GM12878 (cell line): ENCODE data around the gene ATP5F1B. TPM values are rescaled to one million over a fixed set of nuclear protein-coding genes. Genes with fewer than 3 reads are reported as not detected.

Experiments
- BHLHE40 ChIP-seq, 2 experiments: fragments of 450-650 bp in 1 of 2; IDR thresholded peaks; 2 replicates each; pipeline ENCODE4 v1.6.1; 2011 to 2017; ENCODE audit warnings: low read depth in 2 of 2, borderline replicate concordance in 1 of 2, improper control_type of control experiment in 1 of 2, low read length in 1 of 2, mild to moderate bottlenecking in 1 of 2
- HDAC6 ChIP-seq: fragments of 200-600 bp; sonication (generic); IDR thresholded peaks from one replicate; pipeline ENCODE4 v1.8.0; 2017; ENCODE audit warnings: antibody characterized with exemption; ENCODE audit not compliant: unreplicated experiment
- PRDM15 ChIP-seq: fragments of 450-650 bp; formaldehyde crosslinking; IDR thresholded peaks from 2 replicates; pipeline ENCODE4 v1.4.0; 2020; ENCODE audit warnings: mild to moderate bottlenecking, moderate library complexity
- RAD21 ChIP-seq: IDR thresholded peaks from 2 replicates; pipeline ENCODE4 v1.6.1; 2011; ENCODE audit warnings: mild to moderate bottlenecking, low read depth, low read length, moderate library complexity; ENCODE audit not compliant: insufficient read depth
- SMAD5 ChIP-seq: IDR thresholded peaks from 2 replicates; pipeline ENCODE4 v1.6.1; 2016; ENCODE audit warnings: antibody characterized with exemption, low read depth
- ZBTB4 ChIP-seq: fragments of 450-650 bp; formaldehyde crosslinking; IDR thresholded peaks from 2 replicates; pipeline ENCODE4 v1.4.0; 2022; ENCODE audit warnings: mild to moderate bottlenecking, moderate library complexity
- polyA plus RNA-seq, 11 experiments: library from polyadenylated mRNA; depleted of rRNA in 4 of 11; unstranded in 6 of 11; stranded (reverse) in 5 of 11; fragments of >200 nt; fragmentation: Nextera tagmentation in 4 of 11; fragmentation: Illumina TruSeq in 1 of 11; extraction: Ambion mirVana in 4 of 11; extraction: Trizol in 1 of 11; gene quantifications; 1 replicate in 1 of 11; 2 replicates in 10 of 11; pipeline versions ENCODE4 v1.2.1 to v1.2.3, GENCODE V29; 2011 to 2016; ENCODE audit warnings: inconsistent platforms in 2 of 11, missing spikeins in 2 of 11, low read depth in 1 of 11
- total RNA-seq, 4 experiments: library from RNA; depleted of rRNA in 3 of 4; stranded (reverse); fragments of >200 nt in 3 of 4; fragmentation: Illumina TruSeq in 1 of 4; extraction: Trizol in 1 of 4; gene quantifications; 2 replicates each; pipeline versions ENCODE4 v1.2.1 to v1.2.3, GENCODE V29; 2013 to 2021

ATP5F1B gene
- total and polyA plus RNA-seq, 10 of the 15 experiments (the other 5 are each of a cell fraction or from before 2014, with no cell fraction given) = 671 to 1,908 (median 1,031) TPM

GRCh38 chr12:56600753-56601152 lies 45.0 kb downstream of the ATP5F1B start (continued):
- TF ChIP-seq PRDM15 (no peak), ZBTB4 (no peak), RAD21 (no peak), HDAC6 (no peak), SMAD5 (no peak), BHLHE40 (IDR thresholded peaks at IDR 0.05; ENCODE audit: borderline replicate concordance in 1 of 2, low read depth in 2 of 2, low read length in 1 of 2) (no peak)
- TF ChIP-seq, all 136 proteins: peak for 0
